Stimulated activated CD8-positive, alpha-beta memory T cell treated with anti-CD3 and anti-CD28 coated beads, Interleukin-15, amount 100 ng/mL, for 48 hours (primary cell): ENCODE results near the gene STPG4.

Experiments used
- DNase-seq, 2 donors: peaks; one replicate each; pipeline ENCODE4 v3.0.0-alpha.2; 2020; ENCODE audit warnings: low read depth in 2 of 2

Gene STPG4

DNA sequence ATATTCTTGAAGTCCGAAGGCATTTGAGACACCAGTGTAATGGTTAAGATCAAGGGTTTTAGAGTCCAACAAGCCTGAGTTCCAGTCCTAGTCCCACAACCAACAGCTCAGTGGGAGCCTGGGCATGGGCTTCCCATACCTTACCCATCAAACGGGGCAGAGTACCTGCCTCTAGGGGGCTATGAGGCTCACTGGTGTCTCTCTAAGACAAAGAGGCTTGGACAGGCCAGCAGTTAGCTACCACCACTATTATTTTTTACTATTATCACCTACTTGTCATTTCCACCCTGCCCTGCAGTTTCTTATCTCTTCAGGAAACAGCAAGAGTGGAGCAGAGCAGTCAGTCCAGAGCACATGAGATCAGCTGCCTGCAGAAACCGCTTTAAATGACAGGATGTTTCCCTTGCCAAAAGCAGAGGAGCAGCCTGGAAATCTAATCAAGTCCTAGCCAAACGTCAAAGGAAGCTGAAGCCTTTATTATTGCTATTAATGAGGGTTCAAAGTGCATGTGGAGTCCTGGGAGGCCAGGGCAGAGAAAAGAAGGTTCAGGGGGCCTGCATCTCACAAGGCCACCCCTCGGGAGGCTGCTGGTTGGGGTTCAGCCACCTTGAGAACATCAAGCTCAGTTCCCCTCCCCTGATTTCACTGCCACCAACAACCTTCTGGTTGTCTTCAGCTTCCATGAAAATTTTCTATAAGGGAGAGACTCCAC is 66.6 kb downstream of the STPG4 start:
- no peak for DNase-seq

- no peak for DNase-seq
Observed at GRCh38 chr2:47087051-47087450, 68.1 kb downstream of the STPG4 start.

DNA sequence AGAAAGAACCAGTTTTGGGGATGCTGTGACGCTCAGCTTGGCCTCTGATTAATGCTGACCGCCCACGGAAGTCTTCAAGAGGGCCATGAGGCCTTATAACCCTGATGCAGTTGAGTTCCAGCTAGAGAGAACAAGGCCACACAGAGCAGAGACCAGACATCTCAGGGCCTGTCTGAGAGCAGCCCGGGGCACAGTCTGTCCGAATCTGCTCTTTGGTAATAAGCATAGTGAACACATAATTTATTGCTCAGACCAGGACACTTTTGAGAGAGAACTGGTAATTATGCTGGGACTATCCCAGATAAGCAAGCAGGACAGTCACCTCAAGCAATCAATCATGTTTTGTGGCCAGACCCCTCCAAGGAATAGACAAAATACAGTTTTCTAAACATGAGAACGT is 68.5 kb downstream of the STPG4 start:
- DNase-seq, result no peak

- DNase-seq, result no peak
Observed at GRCh38 chr2:47086054-47086471, 69.0 kb downstream of the STPG4 start.

GRCh38 chr2:47083886-47084687 is 71.0 kb downstream of the STPG4 start:
- no peak for DNase-seq

DNA sequence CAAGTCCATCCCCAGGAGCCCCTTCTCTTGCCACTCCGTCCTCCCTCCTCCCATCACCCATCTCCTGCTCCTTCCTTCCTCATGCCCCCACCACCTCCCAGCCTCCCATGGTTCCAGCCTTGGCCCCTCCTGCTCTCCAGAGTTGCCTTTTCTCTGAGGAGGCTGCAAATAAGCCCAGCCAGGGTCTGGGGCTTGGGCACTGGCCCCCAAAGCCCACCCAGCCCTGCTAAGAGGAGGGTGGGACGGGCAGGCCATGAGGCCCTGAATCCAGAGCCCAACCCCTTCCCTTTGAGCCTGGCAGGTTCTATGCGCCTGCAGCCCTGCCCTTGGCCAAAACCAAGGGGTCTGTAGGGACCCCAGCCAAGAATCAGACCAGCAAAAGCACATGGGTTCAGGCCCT is 71.6 kb downstream of the STPG4 start:
- no peak for DNase-seq

- no peak for DNase-seq
Observed at GRCh38 chr2:47083005-47083404, 72.1 kb downstream of the STPG4 start.

DNA sequence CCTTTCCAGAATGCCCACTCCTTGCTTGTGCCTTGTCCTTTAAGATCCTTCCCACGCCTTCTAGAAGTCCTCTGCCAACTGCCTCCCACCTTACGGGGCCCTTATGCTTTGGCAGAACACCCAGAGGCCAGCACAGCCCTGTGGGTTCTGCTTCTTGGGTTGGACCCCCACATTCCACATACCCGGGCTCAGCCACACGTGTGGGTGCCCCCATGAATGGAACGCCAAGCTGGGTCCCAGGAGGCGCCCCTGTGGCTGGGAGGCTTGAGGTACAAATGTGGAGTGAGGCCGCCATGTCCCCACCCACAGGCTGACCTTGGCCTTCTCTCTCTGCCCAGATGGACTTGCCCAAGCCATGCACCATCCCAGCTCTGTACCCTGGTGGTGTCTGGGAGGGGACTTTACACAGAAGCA is 74.2 kb downstream of the STPG4 start:
- DNase-seq, result no peak

- no peak for DNase-seq
Observed at GRCh38 chr2:47079515-47080412, 75.3 kb downstream of the STPG4 start.

GRCh38 chr2:47078541-47079482 is 76.3 kb downstream of the STPG4 start:
- no peak for DNase-seq

GRCh38 chr2:47077442-47078117 is 77.5 kb downstream of the STPG4 start:
- no peak for DNase-seq

GRCh38 chr2:47076586-47077441 is 78.3 kb downstream of the STPG4 start:
- DNase-seq, result no peak

DNA sequence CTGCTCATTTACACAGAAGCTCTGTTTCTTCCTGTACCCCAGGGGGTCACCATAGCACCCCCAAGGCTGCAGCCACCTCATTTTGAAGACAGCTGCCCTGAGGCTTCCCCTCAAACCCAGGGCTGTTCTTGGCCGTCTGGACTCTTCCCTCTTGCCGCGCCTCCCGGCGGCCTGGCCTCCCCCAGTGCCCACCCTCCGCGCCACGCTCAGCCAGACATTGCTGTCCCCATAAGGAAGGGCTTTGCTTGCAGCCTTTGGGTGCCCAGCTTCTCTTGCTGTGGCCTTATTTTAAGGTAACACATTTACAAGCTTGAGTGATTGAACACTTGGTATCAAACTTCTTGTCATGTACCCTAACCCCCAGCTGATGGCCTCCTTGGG is 79.0 kb downstream of the STPG4 start:
- DNase-seq, result no peak

DNA sequence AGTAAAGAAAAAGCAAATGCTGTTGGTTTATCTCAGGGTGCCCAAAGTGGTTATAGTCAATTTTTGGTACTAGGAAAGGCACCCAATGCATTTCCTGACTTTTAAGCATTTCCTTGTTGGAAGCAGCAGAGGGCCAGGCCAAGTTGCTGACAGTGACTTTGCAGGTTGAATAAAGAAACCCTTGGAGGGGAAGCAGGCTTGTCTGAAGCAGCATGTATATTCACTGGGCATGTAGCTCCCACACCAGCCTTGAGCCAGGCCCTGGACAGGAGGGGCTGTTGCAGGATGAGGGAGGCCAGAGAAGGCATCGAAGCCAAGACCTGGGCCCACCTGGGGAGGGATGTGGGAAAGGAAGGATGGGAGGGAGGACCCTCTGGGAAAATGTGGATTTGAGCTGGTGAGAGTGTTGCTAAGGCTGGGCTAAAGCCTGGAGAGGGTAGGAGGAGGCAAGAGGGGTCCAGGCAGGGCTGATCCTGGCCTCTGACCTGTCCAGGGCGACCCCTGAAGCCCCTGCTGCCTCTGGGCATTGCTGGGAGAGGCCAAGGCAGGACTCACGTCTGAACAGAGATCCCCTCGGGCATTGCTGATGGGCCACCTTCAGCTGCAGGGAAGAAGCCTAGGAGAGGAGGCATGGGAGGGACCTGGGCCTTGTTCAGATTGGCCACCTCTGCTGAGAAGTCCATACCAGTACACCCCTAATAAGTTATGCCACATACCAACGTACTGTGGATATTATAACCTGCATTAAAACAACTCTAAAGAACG is 79.6 kb downstream of the STPG4 start:
- no peak for DNase-seq

GRCh38 chr2:47074691-47075090 is 80.4 kb downstream of the STPG4 start:
- DNase-seq, result no peak

DNA sequence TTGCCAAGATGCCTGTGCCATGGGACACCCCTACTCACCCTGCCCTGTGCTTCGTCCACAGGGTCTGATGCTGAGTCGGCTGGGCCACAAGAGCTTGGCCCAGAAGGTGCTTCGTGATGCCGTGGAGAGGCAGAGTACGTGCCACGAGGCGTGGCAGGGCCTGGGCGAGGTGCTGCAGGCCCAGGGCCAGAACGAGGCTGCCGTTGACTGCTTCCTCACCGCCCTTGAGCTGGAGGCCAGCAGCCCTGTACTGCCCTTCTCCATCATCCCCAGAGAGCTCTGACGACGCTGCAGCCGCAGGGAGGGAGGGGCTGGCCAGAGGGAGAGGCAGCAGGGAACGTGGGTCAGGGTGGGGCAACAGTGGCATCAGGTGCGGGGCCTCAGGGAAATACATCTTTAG is 81.5 kb downstream of the STPG4 start:
- DNase-seq, result no peak

DNA sequence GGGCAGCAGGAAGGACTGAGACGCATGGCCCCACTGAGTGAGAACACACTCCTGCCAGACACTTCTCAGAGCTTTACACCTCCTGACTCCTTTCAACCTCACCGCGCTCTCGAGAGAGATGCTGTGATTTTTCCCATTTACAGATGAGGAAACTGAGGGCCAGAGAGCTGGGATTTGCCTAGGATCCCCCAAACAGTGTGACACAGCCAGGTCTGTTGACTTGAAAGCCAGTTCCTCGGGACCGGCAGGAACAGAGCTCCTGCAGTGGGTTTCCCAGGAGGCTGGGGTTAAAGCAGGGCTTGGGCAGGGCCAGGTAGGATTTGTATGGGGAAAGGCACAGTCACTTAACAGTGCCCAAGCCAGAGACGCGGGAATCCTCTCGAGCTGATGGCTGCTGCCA is 81.9 kb downstream of the STPG4 start:
- DNase-seq, result no peak

- DNase-seq, result no peak
Observed at GRCh38 chr2:47072728-47073191, 82.3 kb downstream of the STPG4 start.
